NCI-H345 (cell line): ENCODE results near the gene ADGRV1.

Experiments used
- DNase-seq: peaks from one replicate; lab custom pipeline; 2025; lab: John Stamatoyannopoulos, UW

Gene ADGRV1

GRCh38 chr5:90875456-90875855 is 316.9 kb downstream of the ADGRV1 start:
- no peak for DNase-seq

DNA sequence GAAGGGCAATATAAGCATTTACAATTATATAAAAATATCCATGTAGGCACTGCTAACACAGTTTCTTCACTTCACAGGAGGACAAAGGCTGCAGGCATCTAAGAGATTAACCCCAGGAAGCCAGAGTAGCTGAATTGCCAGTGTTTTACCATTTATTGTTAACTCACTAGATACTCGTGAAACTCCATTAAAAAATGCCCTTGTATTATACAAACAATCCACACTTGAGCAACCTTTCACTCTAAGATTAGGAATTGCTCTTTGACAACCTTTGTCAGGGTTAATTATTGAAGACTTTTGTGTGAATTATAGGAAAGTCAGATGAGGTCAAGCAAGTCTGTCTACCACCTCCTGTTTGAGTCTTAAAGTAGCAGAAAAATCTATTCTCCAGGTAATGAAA is 317.8 kb downstream of the ADGRV1 start:
- DNase-seq = no peak

- no peak for DNase-seq
These were observed 318.5 kb downstream of the ADGRV1 start for GRCh38 chr5:90877049-90877448.

- no peak for DNase-seq
These were observed 319.5 kb downstream of the ADGRV1 start for GRCh38 chr5:90878081-90878480.

- DNase-seq = no peak
These were observed 320.1 kb downstream of the ADGRV1 start for GRCh38 chr5:90878549-90879196.

GRCh38 chr5:90881626-90882150 is 323.1 kb downstream of the ADGRV1 start:
- no peak for DNase-seq

DNA sequence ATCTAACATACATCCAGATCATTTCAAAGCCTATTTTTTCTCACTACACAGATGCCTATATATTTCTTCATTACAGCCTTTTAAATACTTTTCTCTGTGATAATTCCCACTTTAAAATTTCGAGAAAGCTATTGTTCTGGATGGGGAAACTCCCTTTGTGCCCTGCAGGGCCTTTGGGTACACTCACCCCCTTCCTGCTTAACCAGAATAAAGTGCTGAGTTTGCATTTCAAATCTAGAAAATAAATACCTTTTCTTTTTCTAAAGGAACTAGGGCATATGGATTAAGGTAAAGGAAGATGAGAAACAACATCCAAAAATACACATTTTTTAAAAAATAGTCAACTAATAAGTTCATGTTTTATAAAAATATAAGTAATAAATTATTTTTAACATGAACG is 323.9 kb downstream of the ADGRV1 start:
- DNase-seq = no peak

- no peak for DNase-seq
These were observed 326.7 kb downstream of the ADGRV1 start for GRCh38 chr5:90885180-90885868.

DNA sequence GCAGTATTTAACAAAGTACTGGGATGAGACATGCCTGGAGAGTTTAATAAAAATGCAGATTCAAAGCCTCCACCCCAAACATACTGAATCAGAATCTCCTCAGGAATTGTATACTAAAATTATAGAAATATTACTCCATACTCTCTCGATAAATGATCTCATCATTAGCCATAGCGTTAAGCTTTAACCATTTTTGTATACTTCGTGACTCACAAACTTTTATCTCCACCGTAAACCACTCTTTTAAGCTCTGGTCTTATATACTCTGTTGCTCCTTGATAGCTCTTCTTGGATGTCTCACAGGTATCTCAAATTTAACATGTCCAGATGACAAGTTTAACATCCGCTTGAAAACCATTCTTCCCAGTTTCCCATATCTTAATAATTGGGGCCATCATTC is 327.8 kb downstream of the ADGRV1 start:
- DNase-seq = no peak

GRCh38 chr5:90888511-90889324 is 330.1 kb downstream of the ADGRV1 start:
- DNase-seq = no peak

DNA sequence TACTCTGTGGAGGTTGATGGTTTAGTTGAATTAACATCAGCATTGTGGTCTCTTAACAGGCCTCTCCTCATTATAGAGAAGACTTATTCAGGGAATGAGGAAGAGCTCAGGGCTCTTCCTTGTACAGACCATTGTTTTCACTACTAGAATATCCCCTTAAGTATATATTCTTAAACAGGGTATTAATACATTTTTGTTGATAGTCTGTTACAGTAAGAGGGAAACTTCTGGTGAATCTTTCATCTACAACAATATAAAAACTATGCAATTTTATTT is 330.7 kb downstream of the ADGRV1 start:
- no peak for DNase-seq

- no peak for DNase-seq
These were observed 331.6 kb downstream of the ADGRV1 start for GRCh38 chr5:90890180-90890579.

GRCh38 chr5:90894866-90895420 is 336.3 kb downstream of the ADGRV1 start:
- no peak for DNase-seq

DNA sequence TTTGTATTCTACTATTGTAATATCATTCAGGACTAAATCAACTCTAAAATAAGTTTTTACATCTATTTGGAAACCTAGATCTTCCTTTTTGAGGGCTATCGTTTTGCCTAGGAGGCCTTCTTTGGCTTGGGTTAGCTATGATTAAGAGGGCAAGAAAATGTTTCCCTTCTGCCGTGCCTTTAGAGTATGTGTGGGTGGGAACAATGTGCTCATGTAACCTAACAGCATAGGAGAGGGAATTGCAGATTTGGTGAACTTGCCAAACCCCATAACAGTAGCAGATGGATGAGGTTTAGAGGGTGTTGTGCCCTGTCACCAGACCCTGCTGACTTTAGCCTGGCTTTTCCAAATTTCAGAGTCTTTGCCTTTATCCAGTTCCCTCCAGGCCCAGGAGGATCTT is 339.0 kb downstream of the ADGRV1 start:
- no peak for DNase-seq

- DNase-seq = no peak
These were observed 339.9 kb downstream of the ADGRV1 start for GRCh38 chr5:90898326-90899013.

DNA sequence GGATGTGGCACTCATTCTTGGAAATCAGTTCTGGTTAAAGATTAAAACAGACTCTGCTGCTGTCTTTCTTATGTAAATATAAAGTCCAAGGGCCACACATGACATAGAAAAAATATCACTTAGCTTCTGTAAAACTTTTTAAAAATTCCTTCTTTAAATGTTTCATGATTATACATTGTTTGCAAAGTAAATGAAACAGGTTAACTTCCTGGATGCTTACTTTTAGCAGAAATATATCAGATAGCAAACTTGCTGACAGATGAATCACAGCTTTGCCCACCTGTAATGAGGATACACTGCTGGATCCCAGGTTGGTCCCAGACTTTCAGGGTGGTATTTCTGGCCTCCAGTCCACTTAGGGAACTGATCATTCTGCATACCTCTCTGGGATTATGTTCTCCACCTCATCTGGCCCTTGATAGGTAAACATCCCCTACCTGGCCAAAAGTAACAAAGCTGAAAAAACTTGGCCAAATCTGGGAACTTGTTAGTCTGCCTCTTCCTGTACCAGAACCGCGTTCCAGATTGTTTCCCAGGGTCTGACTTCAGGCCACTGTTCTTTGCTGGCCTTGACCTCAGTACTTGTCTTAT is 340.5 kb downstream of the ADGRV1 start:
- DNase-seq = no peak

- DNase-seq = no peak
These were observed 342.7 kb downstream of the ADGRV1 start for GRCh38 chr5:90901261-90901660.

DNA sequence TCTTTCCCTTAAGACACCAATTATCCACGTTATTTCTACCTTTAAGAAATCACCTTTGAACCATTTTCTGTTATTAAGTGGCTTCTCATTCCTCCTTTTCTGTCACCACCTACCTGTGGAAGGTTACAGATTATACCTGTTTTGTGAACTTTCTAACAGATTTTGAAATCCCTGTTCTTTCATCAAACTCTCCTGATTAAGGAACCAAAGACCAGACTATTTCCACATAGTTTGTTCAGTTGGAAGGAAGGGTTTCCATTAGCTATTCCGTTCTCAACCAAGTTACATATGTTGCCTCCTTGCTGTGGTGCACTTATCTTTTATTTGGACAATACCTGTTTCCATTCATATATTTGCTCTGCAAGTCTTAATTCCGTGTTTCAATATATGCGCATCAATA is 343.6 kb downstream of the ADGRV1 start:
- no peak for DNase-seq

GRCh38 chr5:90902651-90903386 is 344.2 kb downstream of the ADGRV1 start:
- DNase-seq = no peak

- DNase-seq = no peak
These were observed 350.5 kb downstream of the ADGRV1 start for GRCh38 chr5:90909101-90909503.

DNA sequence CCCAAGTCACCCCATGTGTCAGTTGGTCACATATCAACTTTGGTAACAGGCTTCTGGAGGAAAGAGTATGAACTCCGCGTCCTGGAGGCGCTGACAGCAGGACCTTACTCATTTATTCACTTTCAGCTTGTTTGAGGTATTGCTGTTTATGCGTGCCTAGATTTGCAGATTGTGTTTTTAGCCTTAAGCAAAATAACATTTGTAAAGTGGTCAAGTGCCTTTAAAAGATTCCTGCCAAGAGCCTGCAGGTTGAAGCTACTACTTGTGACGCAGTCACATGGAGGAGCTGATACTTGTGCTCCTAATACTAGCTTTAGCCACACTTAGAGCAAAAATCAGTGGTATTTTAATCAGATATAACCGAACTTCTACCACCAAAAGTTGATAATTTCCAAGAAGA is 351.3 kb downstream of the ADGRV1 start:
- DNase-seq = no peak
